ENCODE results near the gene WWC2.

GRCh38 chr4:183155450-183156184 lies 56.6 kb downstream of the WWC2 start:
- TF ChIP-seq EZH2phosphoT487 (IDR thresholded peaks at IDR 0.05; ENCODE audit: insufficient read depth, low read depth) (no peak), EZH2 (IDR thresholded peaks at IDR 0.05; ENCODE audit: insufficient read depth, poor library complexity, severe bottlenecking) (no peak)
